BLaER1 (cell line): Measurements from ENCODE around the gene ETV5.
A peak's percentile ranks its signal among the peaks of the same experiment; 100 is the strongest.

ENCODE experiments used
- H3K27ac ChIP-seq: shearing (Covaris generic); formaldehyde crosslinking; 2 replicates; pipeline ENCODE4 v1.8.1; 2022
- H3K27me3 ChIP-seq: shearing (Covaris generic); formaldehyde crosslinking; 2 replicates; pipeline ENCODE4 v1.8.1; 2022
- H3K36me3 ChIP-seq: shearing (Covaris generic); formaldehyde crosslinking; 2 replicates; pipeline ENCODE4 v1.8.1; 2022
- H3K4me1 ChIP-seq: shearing (Covaris generic); formaldehyde crosslinking; 2 replicates; pipeline ENCODE4 v1.8.1; 2022
- H3K4me2 ChIP-seq: shearing (Covaris generic); formaldehyde crosslinking; 2 replicates; pipeline ENCODE4 v1.8.1; 2022
- H3K4me3 ChIP-seq: shearing (Covaris generic); formaldehyde crosslinking; 2 replicates; pipeline ENCODE4 v1.8.1; 2022
- H3K9ac ChIP-seq: shearing (Covaris generic); formaldehyde crosslinking; 2 replicates; pipeline ENCODE4 v1.8.1; 2022
- H3K9me3 ChIP-seq: shearing (Covaris generic); formaldehyde crosslinking; 2 replicates; pipeline ENCODE4 v1.8.1; 2022
- H4K20me1 ChIP-seq: shearing (Covaris generic); formaldehyde crosslinking; 2 replicates; pipeline ENCODE4 v1.8.1; 2022
- Cebpa-rat ChIP-seq: shearing (Covaris generic); IDR thresholded peaks from 2 replicates; pipeline ENCODE4 v1.8.1; 2022

ETV5 gene

DNA sequence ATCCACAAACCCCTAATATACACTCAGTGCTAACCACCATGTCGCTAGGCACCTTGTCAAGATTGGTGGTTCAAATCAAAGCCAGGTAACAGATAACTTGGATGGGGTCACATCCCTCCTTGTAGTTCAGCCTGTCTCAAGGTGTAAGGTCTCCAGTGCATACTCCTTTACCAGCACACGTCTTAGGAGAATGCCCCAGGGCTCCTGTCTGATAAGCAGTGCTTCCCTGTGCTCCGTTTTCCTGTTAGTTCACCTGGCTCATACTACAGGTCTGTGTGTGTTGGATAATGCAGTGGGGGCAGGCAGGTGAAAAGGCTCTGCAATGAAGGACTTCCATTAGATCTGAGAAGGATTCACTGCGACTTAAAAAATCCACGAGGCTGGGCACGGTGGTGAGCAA, 50.7 kb downstream of the ETV5 start:
- Histone ChIP-seq H3K9ac (no peak overlapping the region), H3K4me1 (peaks cover 78% of the 10 kb centered on the region), H3K36me3 (peaks cover 93% of the 10 kb centered on the region), H3K27me3 (no peaks in the 10 kb centered on the region), H3K4me2 (0 out of 2 replicates have a peak overlapping the region, but pooled peaks have one; percentile 14), H3K4me3 (no peak overlapping the region), H4K20me1 (no peaks in the 10 kb centered on the region), H3K9me3 (no peaks in the 10 kb centered on the region), H3K27ac (peak overlapping the region; percentile 33; the same call in 1 of the 2 replicates)
- no peak for TF ChIP-seq Cebpa-rat

DNA sequence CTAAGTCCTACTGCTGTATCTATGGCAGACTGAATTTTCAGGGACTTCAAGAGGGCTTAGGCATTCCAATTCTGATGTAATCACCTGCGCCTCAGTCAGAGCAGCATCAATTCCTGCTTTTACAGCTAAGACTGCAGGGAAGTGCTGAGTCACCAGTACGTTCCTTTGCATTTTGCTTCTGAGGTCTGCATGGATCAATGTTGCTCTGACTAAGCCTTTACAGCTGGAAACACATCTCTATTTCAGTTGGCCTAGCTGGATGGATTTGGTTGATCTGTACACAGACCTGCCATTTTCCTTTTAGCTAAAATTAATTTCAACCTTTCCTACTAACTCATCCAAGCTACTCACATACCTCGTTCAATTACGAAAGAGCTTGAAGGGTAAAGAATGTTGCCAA, 51.3 kb downstream of the ETV5 start:
- 0 out of 2 replicates have a peak overlapping the region, but pooled peaks have one; percentile 14 for H3K4me2 ChIP-seq

DNA sequence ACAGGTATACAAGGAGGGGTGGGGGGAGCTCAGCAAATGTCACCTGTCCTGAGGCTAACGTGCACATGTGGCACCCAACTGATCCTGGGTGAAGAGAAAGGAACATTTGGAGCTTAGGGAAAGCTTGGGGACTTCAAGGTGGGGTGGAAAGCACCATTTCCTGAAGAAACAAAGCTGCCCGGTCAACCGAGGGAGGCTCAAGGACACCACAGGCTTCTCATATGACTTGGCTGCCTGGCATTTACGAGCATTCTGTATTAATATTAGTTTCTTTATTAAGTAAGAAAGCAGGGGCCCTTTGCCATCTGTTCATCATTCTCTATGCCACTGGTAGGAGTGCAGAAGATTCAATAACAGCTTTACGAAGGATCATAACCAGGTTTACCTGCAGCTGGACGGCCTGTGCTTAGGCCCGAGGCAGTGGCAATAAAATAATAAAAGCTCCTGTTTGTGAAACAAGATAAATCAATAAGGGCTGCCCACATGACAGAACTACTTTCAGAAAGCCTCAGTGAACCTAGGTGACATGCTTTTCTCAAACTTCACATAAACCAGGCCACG, 54.0 kb downstream of the ETV5 start:
- Histone ChIP-seq H3K36me3 (peaks cover 100% of the 10 kb centered on the region), H3K9ac (no peak overlapping the region)
- TF ChIP-seq Cebpa-rat, result no peak

More for the DNA sequence above, 51.3 kb downstream of the ETV5 start:
- Histone ChIP-seq H3K4me3 (no peak overlapping the region), H3K36me3 (peaks cover 93% of the 10 kb centered on the region), H3K27me3 (no peaks in the 10 kb centered on the region), H3K4me1 (peaks cover 71% of the 10 kb centered on the region), H3K27ac (peak overlapping the region; percentile 33; the same call in 1 of the 2 replicates), H3K9ac (no peak overlapping the region), H3K9me3 (no peaks in the 10 kb centered on the region), H4K20me1 (no peaks in the 10 kb centered on the region)
- no peak for TF ChIP-seq Cebpa-rat

DNA sequence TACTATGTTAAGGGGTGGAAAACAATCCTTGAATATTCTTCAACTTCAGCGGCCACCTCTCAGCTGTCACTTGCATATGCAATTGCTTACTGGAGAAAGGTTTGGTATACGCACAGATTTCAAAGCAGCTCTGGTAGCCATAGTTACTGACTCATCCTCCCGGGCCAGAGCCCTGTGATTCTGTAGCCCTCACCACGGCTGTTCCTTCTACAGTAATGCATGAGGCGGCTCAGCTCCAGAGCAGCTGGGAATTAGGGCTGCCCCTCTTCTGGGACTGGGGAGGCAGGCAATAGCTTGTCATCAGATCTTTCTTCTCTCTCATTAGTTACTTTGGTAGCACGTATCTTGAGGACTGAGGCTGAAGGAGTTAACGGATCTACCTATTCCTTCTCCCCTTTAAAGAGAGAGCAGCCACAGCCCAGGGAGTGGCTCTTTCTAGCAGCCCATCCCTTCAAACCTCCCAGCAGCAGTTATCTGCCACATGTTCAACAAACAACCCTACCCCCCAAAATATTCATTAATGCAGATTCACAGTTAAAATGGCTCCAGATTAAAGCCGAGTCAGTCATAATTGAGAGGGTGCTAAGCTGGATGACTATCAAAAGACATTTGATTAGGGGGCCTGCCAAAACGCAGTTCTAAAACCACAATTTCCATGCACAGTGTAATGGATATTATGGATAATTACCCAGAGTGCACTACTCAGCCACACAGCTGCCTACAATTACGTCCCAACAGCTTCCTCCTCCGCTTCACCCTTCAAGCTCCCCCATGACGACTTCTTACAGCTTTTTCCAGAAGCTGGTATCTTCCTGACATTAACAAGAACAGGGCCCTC, 54.7 kb downstream of the ETV5 start:
- H3K36me3 ChIP-seq, result peaks cover 100% of the 10 kb centered on the region
- no peaks in the 10 kb centered on the region for H3K9me3 ChIP-seq
- H4K20me1 ChIP-seq, result no peaks in the 10 kb centered on the region
- no peak overlapping the region for H3K4me2 ChIP-seq
- peak overlapping the region; percentile 33 for H3K27ac ChIP-seq
- H3K27me3 ChIP-seq, result no peaks in the 10 kb centered on the region
- H3K4me1 ChIP-seq, result peaks cover 39% of the 10 kb centered on the region
- no peak overlapping the region for H3K9ac ChIP-seq
- no peak for TF ChIP-seq Cebpa-rat
- no peak overlapping the region for H3K4me3 ChIP-seq

More for the DNA sequence above, 54.0 kb downstream of the ETV5 start:
- no peak overlapping the region for H3K4me2 ChIP-seq
- H3K4me1 ChIP-seq, result peaks cover 44% of the 10 kb centered on the region
- no peaks in the 10 kb centered on the region for H3K9me3 ChIP-seq
- no peak overlapping the region for H3K4me3 ChIP-seq
- H4K20me1 ChIP-seq, result no peaks in the 10 kb centered on the region
- H3K27me3 ChIP-seq, result no peaks in the 10 kb centered on the region
- peak overlapping the region; percentile 33; the same call in 1 of the 2 replicates for H3K27ac ChIP-seq

DNA sequence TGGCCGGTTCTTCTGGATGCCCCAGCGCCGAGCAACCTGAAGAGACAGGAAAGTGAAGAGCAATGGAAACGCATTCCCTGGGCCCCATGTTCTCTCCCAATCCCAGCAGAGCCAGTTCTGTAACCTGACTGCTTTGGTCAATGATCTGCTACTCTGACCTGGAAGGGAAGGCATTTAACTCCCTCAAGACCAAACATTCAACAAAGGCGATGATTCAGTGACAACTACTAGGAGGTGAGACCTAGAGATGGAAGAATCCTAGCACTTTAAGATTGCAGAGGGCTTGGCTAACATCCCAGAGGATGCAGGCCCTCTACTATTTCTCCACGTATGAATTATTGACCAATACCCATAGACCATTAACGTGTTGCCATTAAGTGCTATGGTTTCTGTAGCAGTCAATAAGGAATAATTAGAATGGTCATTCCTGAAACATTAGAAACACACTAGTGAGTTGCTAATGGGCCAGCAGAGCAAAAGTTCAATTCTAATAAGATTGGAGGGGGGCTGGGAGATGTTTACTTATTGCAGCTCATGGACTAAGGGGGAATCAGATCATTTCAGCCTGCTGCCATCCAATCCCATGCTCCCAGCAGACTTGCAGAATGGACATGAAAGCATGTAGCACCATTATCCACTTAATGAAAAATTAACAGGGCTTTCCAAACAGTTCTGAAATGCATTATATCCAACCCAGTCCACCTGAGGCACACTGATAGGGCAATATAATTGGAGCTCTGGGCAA, 56.6 kb downstream of the ETV5 start:
- TF ChIP-seq Cebpa-rat, result no peak
- H3K9ac ChIP-seq, result no peak overlapping the region
- H4K20me1 ChIP-seq, result no peaks in the 10 kb centered on the region
- H3K4me2 ChIP-seq, result no peak overlapping the region
- H3K4me1 ChIP-seq, result peaks cover 38% of the 10 kb centered on the region
- no peak overlapping the region for H3K27ac ChIP-seq
- no peak overlapping the region for H3K4me3 ChIP-seq
- H3K36me3 ChIP-seq, result peaks cover 100% of the 10 kb centered on the region
- no peaks in the 10 kb centered on the region for H3K9me3 ChIP-seq
- H3K27me3 ChIP-seq, result no peaks in the 10 kb centered on the region

DNA sequence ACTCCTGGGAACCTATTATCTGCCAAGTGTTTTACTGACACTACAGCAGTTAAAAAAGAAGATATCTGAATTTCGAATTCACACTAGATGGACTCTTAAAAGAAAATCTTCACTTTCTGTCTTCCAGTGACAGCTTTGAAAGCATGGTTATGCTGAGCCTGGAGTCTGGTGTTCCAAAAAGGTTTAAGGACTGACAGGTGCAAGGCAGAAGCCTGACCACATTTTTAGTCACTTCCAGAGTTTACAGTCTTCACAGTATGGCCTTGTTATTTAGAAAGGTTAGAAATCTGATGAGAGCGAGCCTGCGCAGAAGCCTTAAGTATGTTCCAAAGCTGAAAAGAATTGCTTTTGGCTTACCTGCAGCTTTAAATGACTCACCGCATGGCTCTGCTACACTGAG, 59.9 kb downstream of the ETV5 start:
- peaks cover 97% of the 10 kb centered on the region for H3K36me3 ChIP-seq
- no peak overlapping the region for H3K27ac ChIP-seq
- no peak overlapping the region for H3K4me3 ChIP-seq
- H3K27me3 ChIP-seq, result no peaks in the 10 kb centered on the region
- no peaks in the 10 kb centered on the region for H3K9me3 ChIP-seq
- H4K20me1 ChIP-seq, result no peaks in the 10 kb centered on the region
- TF ChIP-seq Cebpa-rat, result no peak
- H3K4me1 ChIP-seq, result peaks cover 17% of the 10 kb centered on the region
- no peak overlapping the region for H3K9ac ChIP-seq
- H3K4me2 ChIP-seq, result no peak overlapping the region

DNA sequence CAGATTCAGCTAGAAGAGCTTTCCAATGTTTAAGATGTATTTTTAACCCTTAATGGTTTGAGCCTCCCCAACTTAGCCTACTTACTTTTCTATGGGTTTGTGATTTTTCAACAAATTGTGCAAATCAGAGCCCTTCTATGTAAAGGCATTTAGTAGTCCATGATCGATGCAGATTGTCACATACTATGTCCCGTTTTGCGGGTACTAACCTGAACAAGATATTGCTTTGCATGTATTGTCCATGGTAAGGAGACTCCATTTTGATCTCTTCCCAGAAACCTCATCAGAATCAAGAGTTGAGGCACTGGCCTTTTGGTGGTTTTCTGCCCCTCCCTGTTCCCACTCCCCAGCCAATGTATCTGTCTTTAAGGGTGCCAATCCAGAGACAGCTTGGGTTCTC, 60.8 kb downstream of the ETV5 start:
- no peak for TF ChIP-seq Cebpa-rat
- no peak overlapping the region for H3K4me3 ChIP-seq
- no peaks in the 10 kb centered on the region for H3K9me3 ChIP-seq
- no peaks in the 10 kb centered on the region for H3K27me3 ChIP-seq
- 0 out of 2 replicates have a peak overlapping the region, but pooled peaks have one; percentile 11 for H3K4me2 ChIP-seq
- no peaks in the 10 kb centered on the region for H4K20me1 ChIP-seq
- H3K4me1 ChIP-seq, result peaks cover 17% of the 10 kb centered on the region
- H3K9ac ChIP-seq, result no peak overlapping the region
- H3K36me3 ChIP-seq, result peaks cover 88% of the 10 kb centered on the region
- H3K27ac ChIP-seq, result no peak overlapping the region

DNA sequence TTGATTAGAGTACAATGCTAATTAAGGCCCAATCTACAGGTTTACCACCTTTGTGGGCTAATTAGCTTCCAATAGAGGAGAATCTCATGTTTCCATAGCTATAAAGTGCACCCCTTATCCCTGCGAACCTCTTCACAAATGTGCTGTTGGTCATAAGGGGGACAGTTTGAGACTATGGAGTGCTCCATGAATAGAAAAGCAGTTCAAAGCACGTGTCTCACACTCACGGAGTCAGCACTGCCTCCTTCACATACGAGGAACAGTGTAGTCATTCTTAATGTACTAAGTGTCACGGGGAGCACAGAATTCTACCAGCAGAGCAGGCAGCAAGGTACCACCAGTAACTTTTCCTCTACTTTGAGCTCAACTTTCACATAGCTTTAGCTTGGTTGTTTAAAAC, 62.1 kb downstream of the ETV5 start:
- no peaks in the 10 kb centered on the region for H3K9me3 ChIP-seq
- peaks cover 75% of the 10 kb centered on the region for H3K36me3 ChIP-seq
- no peak overlapping the region for H3K4me2 ChIP-seq
- peaks cover 17% of the 10 kb centered on the region for H3K4me1 ChIP-seq
- no peak overlapping the region for H3K4me3 ChIP-seq
- H4K20me1 ChIP-seq, result no peaks in the 10 kb centered on the region
- H3K27ac ChIP-seq, result no peak overlapping the region
- no peaks in the 10 kb centered on the region for H3K27me3 ChIP-seq
- no peak overlapping the region for H3K9ac ChIP-seq
- TF ChIP-seq Cebpa-rat, result no peak

DNA sequence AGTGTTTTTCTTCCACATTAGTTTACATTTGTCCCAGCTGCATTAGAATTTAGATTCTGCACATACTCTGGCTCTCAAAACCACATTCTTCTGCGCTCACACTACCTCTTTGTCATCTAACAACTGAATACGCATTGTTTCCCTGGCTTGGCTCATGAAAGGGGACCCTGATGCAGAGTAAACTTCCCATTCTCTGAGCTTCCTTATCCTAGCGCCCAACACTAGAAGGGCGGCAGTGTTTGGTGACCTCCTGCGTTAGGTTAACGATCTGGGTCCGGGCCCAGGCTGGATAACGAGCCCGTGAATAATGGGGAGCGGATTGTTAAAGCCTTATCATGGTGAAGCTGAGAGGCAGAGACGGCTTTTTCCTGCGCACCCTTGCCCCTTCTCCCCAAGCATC, 63.9 kb downstream of the ETV5 start:
- no peak for TF ChIP-seq Cebpa-rat
- Histone ChIP-seq H3K4me2 (no peak overlapping the region), H3K27ac (no peak overlapping the region), H3K36me3 (peaks cover 56% of the 10 kb centered on the region), H4K20me1 (no peaks in the 10 kb centered on the region), H3K4me3 (no peak overlapping the region), H3K9ac (no peak overlapping the region), H3K4me1 (peaks cover 17% of the 10 kb centered on the region), H3K27me3 (no peaks in the 10 kb centered on the region), H3K9me3 (no peaks in the 10 kb centered on the region)

DNA sequence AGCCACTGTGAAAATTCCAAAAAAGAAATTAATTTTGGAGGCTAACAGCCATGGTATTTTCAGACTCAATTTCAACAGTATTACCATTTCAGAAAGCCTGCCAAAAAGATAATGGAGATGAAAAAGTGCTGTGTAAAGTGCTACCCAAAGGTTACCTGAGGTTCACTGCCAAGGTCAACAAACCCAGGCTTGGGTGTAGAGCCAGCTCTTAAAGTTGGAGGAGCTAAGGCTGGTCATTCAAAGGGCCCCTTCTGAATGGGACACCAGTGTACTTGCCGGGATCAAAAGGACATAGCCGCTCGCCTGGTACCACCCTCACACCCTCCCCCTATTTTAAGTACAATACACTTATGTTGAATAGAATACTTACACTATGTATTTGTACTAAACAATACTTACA, 64.5 kb downstream of the ETV5 start:
- no peaks in the 10 kb centered on the region for H4K20me1 ChIP-seq
- H3K9ac ChIP-seq, result no peak overlapping the region
- H3K4me2 ChIP-seq, result no peak overlapping the region
- H3K4me3 ChIP-seq, result no peak overlapping the region
- no peaks in the 10 kb centered on the region for H3K9me3 ChIP-seq
- peaks cover 17% of the 10 kb centered on the region for H3K4me1 ChIP-seq
- H3K27me3 ChIP-seq, result no peaks in the 10 kb centered on the region
- no peak overlapping the region for H3K27ac ChIP-seq
- TF ChIP-seq Cebpa-rat, result no peak
- H3K36me3 ChIP-seq, result peaks cover 51% of the 10 kb centered on the region
